Liver (tissue), 3 donors: ENCODE data around the gene ZNF879.

Experiments used
- CTCF ChIP-seq: fragments of 150-350 bp; IDR thresholded peaks from 2 replicates; pipeline ENCODE4 v1.5.1; 2017; ENCODE audit warnings: improper control_type of control experiment, low read depth, low read length; ENCODE audit not compliant: missing input control
- SP1 ChIP-seq: IDR thresholded peaks from 2 replicates; pipeline ENCODE4 v1.6.1; 2018; ENCODE audit warnings: antibody characterized with exemption, mild to moderate bottlenecking
- donor health status: healthy.
- donor health status: healthy.

GRCh38 chr5:178989311-178989710 lies 34.3 kb upstream of the ZNF879 start:
- TF ChIP-seq CTCF, result no peak
- no peak for TF ChIP-seq SP1
